GM10266 (cell line): ENCODE measurements around the gene ARHGEF1.

Experiments
- DNase-seq: peaks from one replicate; pipeline ENCODE4 v3.0.0; 2012; ENCODE audit errors: extremely low spot score
- CTCF ChIP-seq: IDR thresholded peaks from 2 replicates; pipeline ENCODE4 v1.5.1; 2012; ENCODE audit warnings: mild to moderate bottlenecking, low read depth; ENCODE audit not compliant: control insufficient read depth, insufficient read depth; ENCODE audit errors: missing control alignments

Gene ARHGEF1

GRCh38 chr19:41862445-41862986, 20.5 kb upstream of the ARHGEF1 start:
- TF ChIP-seq CTCF: no peak
- DNase-seq: no peak

- no peak for DNase-seq
- TF ChIP-seq CTCF: no peak
Observed at GRCh38 chr19:41863209-41863931, 19.6 kb upstream of the ARHGEF1 start.

DNA sequence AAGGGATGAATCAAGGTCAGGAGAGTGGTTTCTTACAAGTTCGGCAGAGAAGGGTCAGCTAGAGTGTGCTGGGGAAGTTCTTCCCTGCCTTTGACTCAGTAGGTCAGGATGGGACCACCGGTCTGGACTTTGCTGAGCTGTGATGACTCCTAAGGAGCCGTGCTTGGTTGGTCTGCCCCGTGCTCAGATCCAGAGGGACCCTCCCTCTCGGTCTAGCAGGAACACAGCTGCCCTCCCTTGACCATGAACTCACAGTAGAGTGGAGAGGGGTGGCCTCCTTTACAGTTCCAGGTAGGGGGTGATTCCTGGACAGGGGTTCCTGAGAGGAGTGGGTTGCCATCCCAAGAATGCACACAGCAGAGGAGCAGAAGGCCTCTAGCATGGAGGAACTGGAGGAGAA, 18.6 kb upstream of the ARHGEF1 start:
- DNase-seq: no peak
- no peak for TF ChIP-seq CTCF

- TF ChIP-seq CTCF: no peak
- no peak for DNase-seq
Observed at GRCh38 chr19:41866284-41866683, 16.7 kb upstream of the ARHGEF1 start.

GRCh38 chr19:41868120-41868988, 14.6 kb upstream of the ARHGEF1 start:
- TF ChIP-seq CTCF: no peak
- no peak for DNase-seq

- DNase-seq: no peak
- TF ChIP-seq CTCF: no peak
Observed at GRCh38 chr19:41868989-41869300, 14.0 kb upstream of the ARHGEF1 start.
